ENCODE results near the gene ATP6V0B. TPM values are rescaled to one million over a fixed set of nuclear protein-coding genes. Genes with fewer than 3 reads are reported as not detected.

Gene ATP6V0B
- total and polyA plus RNA-seq, 3 donors from 2014 or later: 102 to 222 (median 173) TPM

DNA sequence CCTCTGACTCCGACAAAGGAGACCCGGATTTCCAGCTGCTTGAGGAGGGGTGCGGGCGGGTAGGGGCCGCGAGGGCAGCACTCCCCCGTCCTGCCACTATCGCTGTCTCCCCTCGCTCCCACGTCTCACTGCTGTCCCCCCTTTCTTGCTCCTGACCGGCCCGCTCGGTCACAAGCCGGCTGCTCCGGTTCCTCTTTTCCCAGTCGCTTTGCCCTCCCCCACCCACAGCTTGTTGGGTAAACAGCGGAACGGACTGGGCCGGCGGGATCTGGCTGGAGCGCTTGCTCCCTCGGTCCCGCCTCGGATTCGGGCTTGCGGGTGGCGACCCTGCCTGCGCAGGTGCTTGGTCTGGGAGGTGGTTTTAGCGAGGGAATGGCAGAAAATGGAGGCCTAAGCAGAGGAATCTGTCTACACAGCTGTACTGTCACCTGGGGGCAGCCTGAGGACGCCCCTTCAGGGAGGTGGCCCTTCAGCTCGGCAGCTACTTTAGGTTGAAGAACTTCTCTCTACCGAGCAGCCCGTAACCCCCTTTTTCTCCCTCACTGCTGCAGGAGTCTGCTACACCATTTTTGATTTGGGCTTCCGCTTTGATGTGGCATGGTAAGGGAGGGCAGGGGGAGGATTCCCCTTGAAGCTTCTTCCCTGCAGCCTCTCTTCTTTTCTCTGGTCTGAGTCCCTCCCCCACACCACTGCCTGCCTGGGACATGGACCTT lies 645 bp downstream of the ATP6V0B start:
- no peaks in the 10 kb centered on the region for H3K9me3 ChIP-seq
- no peaks in the 10 kb centered on the region for H3K27me3 ChIP-seq
- H3K27ac ChIP-seq: peak overlapping the region; percentile 76 to 89
- DNase-seq: peak; percentile 69
- intact Hi-C loops (cut with DNase I; ENCODE audit: low total_unique reads): no loop called here
- peak overlapping the region; percentile 87 to 89 for H3K4me3 ChIP-seq
- peaks cover 37% of the 10 kb centered on the region for H3K4me1 ChIP-seq
- no peak for TF ChIP-seq POLR2A (IDR thresholded peaks at IDR 0.05)
- TF ChIP-seq, protein P1, sequence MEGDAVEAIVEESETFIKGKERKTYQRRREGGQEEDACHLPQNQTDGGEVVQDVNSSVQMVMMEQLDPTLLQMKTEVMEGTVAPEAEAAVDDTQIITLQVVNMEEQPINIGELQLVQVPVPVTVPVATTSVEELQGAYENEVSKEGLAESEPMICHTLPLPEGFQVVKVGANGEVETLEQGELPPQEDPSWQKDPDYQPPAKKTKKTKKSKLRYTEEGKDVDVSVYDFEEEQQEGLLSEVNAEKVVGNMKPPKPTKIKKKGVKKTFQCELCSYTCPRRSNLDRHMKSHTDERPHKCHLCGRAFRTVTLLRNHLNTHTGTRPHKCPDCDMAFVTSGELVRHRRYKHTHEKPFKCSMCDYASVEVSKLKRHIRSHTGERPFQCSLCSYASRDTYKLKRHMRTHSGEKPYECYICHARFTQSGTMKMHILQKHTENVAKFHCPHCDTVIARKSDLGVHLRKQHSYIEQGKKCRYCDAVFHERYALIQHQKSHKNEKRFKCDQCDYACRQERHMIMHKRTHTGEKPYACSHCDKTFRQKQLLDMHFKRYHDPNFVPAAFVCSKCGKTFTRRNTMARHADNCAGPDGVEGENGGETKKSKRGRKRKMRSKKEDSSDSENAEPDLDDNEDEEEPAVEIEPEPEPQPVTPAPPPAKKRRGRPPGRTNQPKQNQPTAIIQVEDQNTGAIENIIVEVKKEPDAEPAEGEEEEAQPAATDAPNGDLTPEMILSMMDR (IDR thresholded peaks at IDR 0.05): no peak
- no peaks in the 10 kb centered on the region for H3K36me3 ChIP-seq (ENCODE audit: low read depth, missing control alignments)
- 1 to 3% methylated on average over 7 to 33 of the region's 34 CpGs for WGBS, 2 donors

DNA sequence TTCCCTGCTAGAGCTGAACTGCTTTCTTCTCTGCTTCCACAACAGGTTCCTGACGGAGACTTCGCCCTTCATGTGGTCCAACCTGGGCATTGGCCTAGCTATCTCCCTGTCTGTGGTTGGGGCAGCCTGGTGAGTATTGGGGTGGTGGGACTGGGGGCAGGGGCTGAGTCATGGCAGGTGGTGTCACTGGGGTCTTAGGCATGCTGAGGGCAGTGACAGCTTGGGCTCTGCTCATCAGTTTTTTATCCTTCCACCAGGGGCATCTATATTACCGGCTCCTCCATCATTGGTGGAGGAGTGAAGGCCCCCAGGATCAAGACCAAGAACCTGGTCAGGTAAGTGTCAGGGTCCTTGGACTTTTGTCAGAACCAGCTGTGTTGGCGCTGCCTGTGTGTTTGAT lies 1.3 kb downstream of the ATP6V0B start:
- Histone ChIP-seq H3K4me1 (peaks cover 33% of the 10 kb centered on the region), H3K36me3 (ENCODE audit: low read depth, missing control alignments) (no peaks in the 10 kb centered on the region), H3K4me3 (peak overlapping the region; percentile 87 to 89), H3K27ac (no peak overlapping the region), H3K27me3 (no peaks in the 10 kb centered on the region), H3K9me3 (no peaks in the 10 kb centered on the region)
- 53 to 72% methylated on average over 4 of the region's 4 CpGs for WGBS, 2 donors
- TF ChIP-seq, protein P1 (IDR thresholded peaks at IDR 0.05): no peak
- no peak for TF ChIP-seq POLR2A (IDR thresholded peaks at IDR 0.05)
- intact Hi-C loops (cut with DNase I; ENCODE audit: low total_unique reads): no loop called here
- no peak for DNase-seq

DNA sequence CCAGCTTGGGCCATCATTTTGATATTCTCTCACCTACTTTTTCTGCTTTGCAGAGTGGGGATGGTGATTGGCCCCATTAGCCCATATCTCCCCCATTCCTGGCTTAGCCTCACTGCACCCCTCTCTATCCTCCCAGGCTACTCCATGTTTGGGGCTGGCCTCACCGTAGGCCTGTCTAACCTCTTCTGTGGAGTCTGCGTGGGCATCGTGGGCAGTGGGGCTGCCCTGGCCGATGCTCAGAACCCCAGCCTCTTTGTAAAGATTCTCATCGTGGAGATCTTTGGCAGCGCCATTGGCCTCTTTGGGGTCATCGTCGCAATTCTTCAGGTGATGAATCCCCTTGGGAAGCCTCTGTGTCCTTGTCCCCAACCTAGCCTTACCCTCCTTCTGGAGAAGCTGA lies 2.1 kb downstream of the ATP6V0B start:
- intact Hi-C loops (cut with DNase I; ENCODE audit: low total_unique reads): no loop called here
- peaks cover 32% of the 10 kb centered on the region for H3K4me1 ChIP-seq
- H3K4me3 ChIP-seq: no peak overlapping the region
- DNase-seq: no peak
- no peaks in the 10 kb centered on the region for H3K9me3 ChIP-seq
- no peak overlapping the region for H3K27ac ChIP-seq
- no peaks in the 10 kb centered on the region for H3K36me3 ChIP-seq (ENCODE audit: low read depth, missing control alignments)
- 89 to 91% methylated on average over 7 to 8 of the region's 8 CpGs for WGBS, 2 donors
- TF ChIP-seq POLR2A (IDR thresholded peaks at IDR 0.05): no peak
- TF ChIP-seq, protein P1 (IDR thresholded peaks at IDR 0.05): no peak
- no peaks in the 10 kb centered on the region for H3K27me3 ChIP-seq

DNA sequence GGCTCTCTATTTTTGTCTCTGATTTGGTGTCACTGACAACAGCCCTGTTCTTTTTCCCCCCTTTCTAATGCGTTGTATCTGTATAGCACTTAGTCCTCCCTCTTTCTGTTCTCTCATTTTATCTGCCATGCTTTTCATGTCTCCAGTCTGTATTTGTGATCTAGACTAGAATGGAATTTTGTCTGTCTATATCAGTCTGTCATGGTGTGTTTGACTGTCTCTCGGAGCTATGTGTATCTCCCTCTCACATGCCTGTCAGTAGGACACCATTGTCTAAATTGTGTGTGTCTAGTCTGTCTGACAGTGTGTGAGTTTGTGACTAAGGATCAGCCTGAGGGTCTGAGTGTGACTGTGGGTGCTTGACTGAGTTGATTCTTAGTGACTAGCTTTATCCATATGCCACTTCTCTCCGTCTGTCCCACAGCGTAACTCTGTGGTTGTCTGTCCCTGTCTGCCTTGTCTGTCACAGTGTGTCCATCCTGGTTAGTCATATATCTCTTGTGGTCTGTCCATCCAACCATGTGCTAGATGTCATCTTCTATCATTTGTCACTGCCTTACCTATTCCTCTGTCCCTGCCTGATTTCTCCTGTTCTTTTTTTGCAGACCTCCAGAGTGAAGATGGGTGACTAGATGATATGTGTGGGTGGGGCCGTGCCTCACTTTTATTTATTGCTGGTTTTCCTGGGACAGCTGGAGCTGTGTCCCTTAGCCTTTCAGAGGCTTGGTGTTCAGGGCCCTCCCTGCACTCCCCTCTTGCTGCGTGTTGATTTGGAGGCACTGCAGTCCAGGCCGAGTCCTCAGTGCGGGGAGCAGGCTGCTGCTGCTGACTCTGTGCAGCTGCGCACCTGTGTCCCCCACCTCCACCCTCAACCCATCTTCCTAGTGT lies 2.9 kb downstream of the ATP6V0B start:
- intact Hi-C loops (cut with DNase I; ENCODE audit: low total_unique reads): no loop called here
- H3K27ac ChIP-seq: no peak overlapping the region
- WGBS, 2 donors: 84 to 89% methylated on average over 9 of the region's 9 CpGs

More for the DNA sequence above, 2.9 kb downstream of the ATP6V0B start:
- peaks cover 32% of the 10 kb centered on the region for H3K4me1 ChIP-seq
- H3K36me3 ChIP-seq (ENCODE audit: low read depth, missing control alignments): no peaks in the 10 kb centered on the region
- DNase-seq: no peak
- H3K27me3 ChIP-seq: no peaks in the 10 kb centered on the region
- TF ChIP-seq, protein P1 (IDR thresholded peaks at IDR 0.05): no peak
- TF ChIP-seq POLR2A (IDR thresholded peaks at IDR 0.05): no peak
- H3K4me3 ChIP-seq: no peak overlapping the region
- no peaks in the 10 kb centered on the region for H3K9me3 ChIP-seq

Data from testis (tissue), 3 donors.